NCI-H1105 (cell line): ENCODE data around the gene FRMD4B.

Source experiments
- DNase-seq: peaks from one replicate; lab custom pipeline; 2025; lab: John Stamatoyannopoulos, UW

FRMD4B gene

GRCh38 chr3:69126999-69127398 lies 258.9 kb downstream of the FRMD4B start:
- no peak for DNase-seq

- no peak for DNase-seq
Observed at GRCh38 chr3:69126216-69126615, 259.7 kb downstream of the FRMD4B start.

- no peak for DNase-seq
Observed at GRCh38 chr3:69122403-69122802, 263.5 kb downstream of the FRMD4B start, which contains the start of gene LMOD3. Gene LMOD3, minus strand, starts transcription at chr3:69122595. Its CDS starts 209 bp downstream, at chr3:69122386.

GRCh38 chr3:69121950-69122349 lies 263.9 kb downstream of the FRMD4B start:
- no peak for DNase-seq

- DNase-seq: no peak
Observed at GRCh38 chr3:69121513-69121912, 264.4 kb downstream of the FRMD4B start.

GRCh38 chr3:69120879-69121464 lies 264.9 kb downstream of the FRMD4B start:
- DNase-seq: peak; percentile 37
